ENCODE data around the gene IFITM1.
"Not testable (repeated sequence)": the region's sequence is repeated elsewhere in the genome, so short reads cannot be mapped to it uniquely, and the experiment has no call there.

The IFITM1 gene

DNA sequence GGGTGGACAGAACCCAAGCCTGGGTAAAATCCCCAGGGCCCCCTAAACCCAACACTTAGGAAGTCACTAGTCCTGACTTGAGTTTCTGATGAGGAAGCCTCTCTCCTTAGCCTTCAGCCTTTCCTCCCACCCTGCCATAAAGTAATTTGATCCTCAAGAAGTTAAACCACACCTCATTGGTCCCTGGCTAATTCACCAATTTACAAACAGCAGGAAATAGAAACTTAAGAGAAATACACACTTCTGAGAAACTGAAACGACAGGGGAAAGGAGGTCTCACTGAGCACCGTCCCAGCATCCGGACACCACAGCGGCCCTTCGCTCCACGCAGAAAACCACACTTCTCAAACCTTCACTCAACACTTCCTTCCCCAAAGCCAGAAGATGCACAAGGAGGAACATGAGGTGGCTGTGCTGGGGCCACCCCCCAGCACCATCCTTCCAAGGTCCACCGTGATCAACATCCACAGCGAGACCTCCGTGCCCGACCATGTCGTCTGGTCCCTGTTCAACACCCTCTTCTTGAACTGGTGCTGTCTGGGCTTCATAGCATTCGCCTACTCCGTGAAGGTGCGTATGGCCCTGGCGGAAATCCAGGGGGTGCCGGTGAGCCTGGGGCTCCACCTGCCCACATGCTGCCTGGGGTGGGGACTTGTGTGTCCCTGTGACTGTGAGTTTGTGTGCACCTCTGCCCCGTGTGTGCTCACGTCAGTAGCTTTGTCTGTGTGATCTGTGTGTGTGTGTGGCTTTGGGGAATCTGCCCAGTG, at the start of gene IFITM1:
IFITM1 (plus strand) TSS at position 254 of the 767 bp plus-strand sequence; CDS start at position 385, 131 bp downstream.
- H3K36me3 ChIP-seq (replicated peaks) = no peaks in the 10 kb centered on the region
- DNase-seq (ENCODE audit: low spot score in 2 of 2) = peak in 1 of 2 experiments; percentile 43
- no peaks in the 10 kb centered on the region for H3K27me3 ChIP-seq (ENCODE audit: low read depth)
- H3K4me3 ChIP-seq = peak within 1 kb of the TSS; percentile 24
- in situ Hi-C loops (cut with MboI; ENCODE audit: low sequenced_read_pairs) = no loop called here
- no peaks in the 10 kb centered on the region for H3K9me3 ChIP-seq
- peaks cover 30% of the 10 kb centered on the region for H3K4me1 ChIP-seq

GRCh38 chr11:266676-267439, 47.0 kb upstream of the IFITM1 start:
- Histone ChIP-seq H3K27me3 (ENCODE audit: low read depth) (no peaks in the 10 kb centered on the region), H3K4me1 (peaks cover 16% of the 10 kb centered on the region), H3K36me3 (replicated peaks) (no peaks in the 10 kb centered on the region), H3K9me3 (peaks cover 4% of the 10 kb centered on the region; the same call in 1 of the 2 replicates), H3K4me3 (no peak overlapping the region)
- in situ Hi-C loops (cut with MboI; ENCODE audit: low sequenced_read_pairs) = no loop called here
- no peak for DNase-seq (ENCODE audit: low spot score in 2 of 2)

DNA sequence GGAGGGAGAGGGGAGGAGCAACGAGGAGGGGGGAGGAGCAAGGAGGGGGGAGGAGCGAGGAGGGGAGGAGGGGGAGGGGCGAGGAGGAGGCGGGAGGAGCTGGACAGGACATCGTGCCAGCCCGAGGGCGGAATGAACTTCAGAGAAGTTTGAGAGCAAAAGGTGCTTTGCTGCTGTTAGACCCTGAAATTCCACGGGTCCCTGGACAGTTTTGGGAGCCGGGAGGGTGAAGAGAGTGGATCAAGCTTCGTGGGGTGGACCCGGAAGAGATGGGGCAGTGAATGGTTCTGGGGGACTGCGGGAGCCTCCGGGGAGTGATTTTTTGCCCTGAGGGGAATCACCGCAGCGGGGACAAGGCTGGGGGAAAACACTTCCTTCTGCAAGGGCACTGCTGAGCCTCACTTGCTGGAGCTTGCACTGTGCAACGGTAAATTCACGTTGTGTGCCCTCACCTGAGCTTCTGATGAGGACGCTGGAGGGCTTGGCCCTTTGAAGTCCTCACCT, 46.3 kb upstream of the IFITM1 start:
- Histone ChIP-seq H3K27me3 (ENCODE audit: low read depth) (no peaks in the 10 kb centered on the region), H3K4me3 (no peak overlapping the region), H3K36me3 (replicated peaks) (no peaks in the 10 kb centered on the region), H3K9me3 (peaks cover 4% of the 10 kb centered on the region; the same call in 1 of the 2 replicates), H3K4me1 (peaks cover 16% of the 10 kb centered on the region)
- in situ Hi-C loops (cut with MboI; ENCODE audit: low sequenced_read_pairs) = no loop called here
- DNase-seq (ENCODE audit: low spot score in 2 of 2) = peak in 1 of 2 experiments; percentile 62

- DNase-seq (ENCODE audit: low spot score in 2 of 2) = peak; percentile 42 to 57
- H3K27me3 ChIP-seq (ENCODE audit: low read depth); in situ Hi-C loops (cut with MboI; ENCODE audit: low sequenced_read_pairs); H3K9me3 ChIP-seq; H3K4me3 ChIP-seq; H3K36me3 ChIP-seq (replicated peaks): not testable (repeated sequence)
- peaks cover 16% of the 10 kb centered on the region for H3K4me1 ChIP-seq
Measured at GRCh38 chr11:268716-269145, 45.1 kb upstream of the IFITM1 start.

GRCh38 chr11:269146-269890, 44.5 kb upstream of the IFITM1 start:
- H3K36me3 ChIP-seq (replicated peaks) = no peaks in the 10 kb centered on the region
- H3K27me3 ChIP-seq (ENCODE audit: low read depth) = no peaks in the 10 kb centered on the region
- H3K4me1 ChIP-seq = peaks cover 16% of the 10 kb centered on the region
- H3K4me3 ChIP-seq = no peak overlapping the region
- DNase-seq (ENCODE audit: low spot score in 2 of 2) = peak; percentile 17 to 43
- H3K9me3 ChIP-seq = peaks cover 4% of the 10 kb centered on the region; the same call in 1 of the 2 replicates
- in situ Hi-C loops (cut with MboI; ENCODE audit: low sequenced_read_pairs) = no loop called here

- no peak for DNase-seq (ENCODE audit: low spot score in 2 of 2)
- H3K4me3 ChIP-seq = no peak overlapping the region
- in situ Hi-C loops (cut with MboI; ENCODE audit: low sequenced_read_pairs) = no loop called here
- no peaks in the 10 kb centered on the region for H3K27me3 ChIP-seq (ENCODE audit: low read depth)
- peaks cover 4% of the 10 kb centered on the region; the same call in 1 of the 2 replicates for H3K9me3 ChIP-seq
- no peaks in the 10 kb centered on the region for H3K36me3 ChIP-seq (replicated peaks)
- H3K4me1 ChIP-seq = peaks cover 16% of the 10 kb centered on the region
Measured at GRCh38 chr11:270451-271318, 43.2 kb upstream of the IFITM1 start.

DNA sequence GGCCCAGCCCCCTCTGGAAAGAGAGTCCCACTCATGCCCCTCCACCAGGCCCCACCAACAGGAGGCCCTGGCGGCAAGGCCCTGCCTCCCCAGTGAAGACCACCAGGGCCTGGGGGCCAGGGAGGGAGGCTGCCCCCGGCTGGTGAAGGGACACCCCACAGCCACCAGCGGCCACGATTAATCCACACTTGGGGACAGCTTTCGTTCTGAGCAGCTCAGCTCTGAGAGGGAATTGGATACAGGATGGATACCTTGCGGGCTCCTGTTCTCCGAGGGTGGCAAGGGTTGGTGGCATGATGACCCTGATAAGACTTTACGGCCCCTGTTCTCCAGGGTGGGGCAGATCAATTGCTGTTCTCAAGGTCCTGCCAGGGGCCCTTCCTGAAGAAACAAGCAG, 42.5 kb upstream of the IFITM1 start:
- in situ Hi-C loops (cut with MboI; ENCODE audit: low sequenced_read_pairs) = no loop called here
- H3K4me1 ChIP-seq = peaks cover 16% of the 10 kb centered on the region
- no peak for DNase-seq (ENCODE audit: low spot score in 2 of 2)
- no peaks in the 10 kb centered on the region for H3K36me3 ChIP-seq (replicated peaks)
- no peak overlapping the region for H3K4me3 ChIP-seq
- H3K9me3 ChIP-seq = peaks cover 7% of the 10 kb centered on the region
- H3K27me3 ChIP-seq (ENCODE audit: low read depth) = no peaks in the 10 kb centered on the region

DNA sequence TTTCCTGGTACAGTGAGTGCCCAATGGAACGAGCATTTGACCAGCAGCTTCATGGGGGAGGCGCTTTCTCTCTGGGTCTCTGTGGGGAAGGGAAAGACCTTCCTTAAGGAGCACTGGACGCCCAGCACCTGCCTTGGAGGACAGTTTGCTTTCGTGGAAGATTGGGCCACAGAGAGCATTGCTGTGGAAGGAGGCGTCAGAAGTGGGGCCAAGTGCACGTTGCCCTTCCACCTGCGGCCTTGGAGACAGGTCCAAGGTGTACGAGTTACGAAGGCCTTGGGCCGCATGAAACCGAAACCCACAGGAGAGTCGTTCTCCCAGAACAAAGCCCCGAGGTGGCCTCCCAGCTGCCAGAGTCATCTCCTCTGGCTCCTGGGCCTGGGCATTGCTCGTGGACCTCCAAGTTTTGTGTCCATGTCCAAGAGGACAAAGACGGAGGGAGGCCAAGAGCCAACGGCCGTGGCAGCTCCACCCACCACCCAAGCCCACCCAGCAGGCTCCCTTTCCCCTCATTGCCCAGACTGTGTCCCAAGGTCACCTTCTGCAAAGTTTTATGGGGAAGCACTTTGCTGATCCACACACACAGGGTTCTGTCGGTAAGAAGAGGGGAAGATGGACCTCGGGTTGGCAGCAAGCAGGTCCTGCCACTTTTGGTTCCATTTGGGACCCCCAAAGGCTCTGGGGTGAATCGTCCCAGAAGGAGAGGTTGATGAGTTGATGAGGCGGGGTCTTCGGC, 41.5 kb upstream of the IFITM1 start:
- peaks cover 5% of the 10 kb centered on the region; the same call in 1 of the 2 replicates for H3K9me3 ChIP-seq

DNA sequence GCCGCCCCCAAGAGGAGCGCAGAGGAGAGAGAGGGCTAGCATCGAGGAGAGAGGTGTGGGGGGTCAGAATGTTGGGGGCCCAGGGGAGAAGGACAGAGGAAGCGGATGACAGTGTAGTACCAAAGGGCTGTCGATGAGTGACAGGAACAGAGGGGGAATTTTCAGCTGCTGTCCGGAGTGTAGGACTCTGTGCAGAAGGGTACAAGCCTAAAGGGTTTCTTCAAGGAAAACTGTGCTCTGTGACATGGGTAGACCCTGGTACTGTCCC, 41.0 kb upstream of the IFITM1 start:
- DNase-seq (ENCODE audit: low spot score in 2 of 2) = no peak
- Histone ChIP-seq H3K4me3 (no peak overlapping the region), H3K36me3 (replicated peaks) (no peaks in the 10 kb centered on the region), H3K27me3 (ENCODE audit: low read depth) (no peaks in the 10 kb centered on the region), H3K4me1 (peaks cover 13% of the 10 kb centered on the region), H3K9me3 (peaks cover 5% of the 10 kb centered on the region; the same call in 1 of the 2 replicates)
- in situ Hi-C loops (cut with MboI; ENCODE audit: low sequenced_read_pairs) = no loop called here

More for the DNA sequence above, 41.5 kb upstream of the IFITM1 start:
- H3K36me3 ChIP-seq (replicated peaks) = no peaks in the 10 kb centered on the region
- no peak overlapping the region for H3K4me3 ChIP-seq
- DNase-seq (ENCODE audit: low spot score in 2 of 2) = no peak
- peaks cover 16% of the 10 kb centered on the region for H3K4me1 ChIP-seq
- in situ Hi-C loops (cut with MboI; ENCODE audit: low sequenced_read_pairs) = no loop called here
- H3K27me3 ChIP-seq (ENCODE audit: low read depth) = no peaks in the 10 kb centered on the region

DNA sequence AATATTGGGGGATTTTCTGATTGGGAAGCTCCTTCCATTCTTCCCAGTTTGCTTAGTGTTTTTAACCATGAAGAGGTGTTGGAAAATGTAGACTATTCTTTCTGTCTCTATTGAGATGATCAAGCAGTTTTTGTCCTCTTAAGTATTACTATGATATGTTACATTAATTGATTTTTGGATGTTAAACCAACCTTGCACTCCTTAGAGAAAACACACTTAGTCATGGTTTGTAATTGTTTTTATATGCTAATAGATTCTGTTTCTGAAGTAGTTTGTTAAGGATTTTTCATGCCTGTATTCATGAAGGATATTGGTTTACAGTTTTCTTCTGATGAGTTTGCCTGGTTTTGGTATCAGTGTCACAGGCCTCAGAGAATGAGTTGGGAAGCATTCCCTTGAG, 37.6 kb upstream of the IFITM1 start:
- peaks cover 18% of the 10 kb centered on the region for H3K27me3 ChIP-seq (ENCODE audit: low read depth)
- no peak overlapping the region for H3K4me3 ChIP-seq
- H3K9me3 ChIP-seq = peaks cover 5% of the 10 kb centered on the region; the same call in 1 of the 2 replicates
- in situ Hi-C loops (cut with MboI; ENCODE audit: low sequenced_read_pairs) = no loop called here
- DNase-seq (ENCODE audit: low spot score in 2 of 2) = no peak
- no peaks in the 10 kb centered on the region for H3K4me1 ChIP-seq
- no peaks in the 10 kb centered on the region for H3K36me3 ChIP-seq (replicated peaks)

DNA sequence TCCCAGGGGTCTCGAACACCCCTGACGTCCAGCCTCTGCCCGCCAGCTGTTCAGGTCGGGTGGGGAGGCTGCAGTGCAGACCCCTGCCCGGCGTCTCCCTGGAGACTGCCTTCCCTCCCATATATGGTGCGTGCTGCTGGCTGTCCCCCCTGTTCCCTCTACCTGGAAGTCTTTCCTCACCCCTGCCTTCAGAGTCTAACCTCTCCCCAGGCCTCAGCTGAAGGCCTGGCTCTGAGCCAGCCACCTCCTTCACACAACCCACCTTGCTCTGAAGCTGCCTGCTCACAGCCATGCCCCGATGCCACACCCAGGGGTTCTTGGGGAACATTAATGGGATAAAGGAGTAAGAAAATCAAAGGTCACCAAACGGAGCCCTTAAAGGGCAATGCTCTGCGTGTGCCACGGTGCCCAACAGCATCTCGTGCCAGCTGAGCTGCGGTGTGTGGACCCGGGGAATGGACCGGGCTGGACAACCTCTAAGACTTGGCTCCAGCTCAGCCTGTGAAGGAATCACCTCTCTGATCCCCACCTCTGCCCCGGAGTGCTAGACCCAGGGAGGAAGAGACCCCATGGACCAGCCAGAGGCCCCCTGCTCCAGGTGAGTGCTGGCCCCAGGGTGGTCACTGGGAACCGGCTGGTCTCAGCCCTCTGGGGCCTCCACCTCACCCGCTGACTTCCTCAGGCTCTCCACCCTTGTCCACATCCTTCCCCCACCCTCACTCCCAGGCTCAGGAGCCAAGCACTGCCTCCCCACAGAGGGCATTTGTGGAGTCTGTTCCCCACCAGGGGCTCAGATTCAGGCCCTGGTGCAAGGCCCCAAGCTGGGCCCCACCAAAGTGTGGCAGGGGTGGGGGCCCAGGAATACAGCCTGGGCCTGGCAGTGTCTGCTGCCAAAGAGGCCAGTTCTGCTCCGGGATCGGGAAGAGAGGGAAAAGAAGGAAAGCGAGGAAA, 35.6 kb upstream of the IFITM1 start, which contains the start of gene NLRP6:
NLRP6 (plus strand) TSS at position 407 of the 951 bp plus-strand sequence; CDS start at position 570, 163 bp downstream.
- H3K9me3 ChIP-seq = peaks cover 5% of the 10 kb centered on the region; the same call in 1 of the 2 replicates
- H3K36me3 ChIP-seq (replicated peaks) = no peaks in the 10 kb centered on the region
- peaks cover 37% of the 10 kb centered on the region for H3K27me3 ChIP-seq (ENCODE audit: low read depth)
- no peak for DNase-seq (ENCODE audit: low spot score in 2 of 2)
- no peak within 1 kb of the TSS for H3K4me3 ChIP-seq
- in situ Hi-C loops (cut with MboI; ENCODE audit: low sequenced_read_pairs) = no loop called here
- no peaks in the 10 kb centered on the region for H3K4me1 ChIP-seq

All from HAP-1 (cell line).